Fibroblast of mammary gland (primary cell): ENCODE measurements around the gene GABRR3.

Experiments used
- DNase-seq: peaks from one replicate; pipeline ENCODE4 v3.0.0-alpha.2; 2010; ENCODE audit warnings: low read depth
- H3K4me3 ChIP-seq: 2 replicates; pipeline ENCODE4 v1.5.1; 2011; ENCODE audit warnings: low read depth, mild to moderate bottlenecking, low read length, moderate library complexity; ENCODE audit not compliant: control insufficient read depth
- CTCF ChIP-seq: conservative IDR thresholded peaks from 2 replicates; pipeline ENCODE4 v1.5.1; 2011; ENCODE audit warnings: low read depth, low read length, inconsistent platforms; ENCODE audit not compliant: control insufficient read depth, insufficient read depth

The GABRR3 gene

DNA sequence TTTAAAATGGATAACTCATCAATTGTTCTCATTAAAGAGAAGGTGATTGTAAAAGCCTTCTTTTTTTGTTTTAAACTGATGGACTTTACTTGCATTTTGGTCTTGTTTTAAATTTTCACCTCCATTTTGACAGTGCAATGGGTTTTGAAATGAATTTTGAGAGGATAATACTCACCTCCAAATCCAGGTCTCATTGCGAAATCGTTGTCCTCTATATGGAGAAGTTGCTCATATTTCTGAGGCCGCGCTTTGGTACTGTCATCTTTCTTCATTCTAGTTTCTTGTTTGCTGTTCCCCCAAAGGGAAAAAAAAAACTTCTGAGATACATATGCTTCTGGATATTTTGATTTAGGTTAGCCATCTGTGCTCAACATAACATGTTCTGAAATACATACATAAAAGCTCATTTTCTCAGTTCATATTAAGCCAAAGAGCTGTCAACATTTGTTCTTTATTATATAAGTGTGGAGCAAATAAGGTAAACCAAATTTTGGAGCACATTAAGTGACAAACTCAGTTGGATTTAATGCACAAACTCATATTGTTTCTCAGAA is 9.6 kb downstream of the GABRR3 start:
- TF ChIP-seq CTCF = no peak
- DNase-seq = no peak
- H3K4me3 ChIP-seq = no peak overlapping the region

DNA sequence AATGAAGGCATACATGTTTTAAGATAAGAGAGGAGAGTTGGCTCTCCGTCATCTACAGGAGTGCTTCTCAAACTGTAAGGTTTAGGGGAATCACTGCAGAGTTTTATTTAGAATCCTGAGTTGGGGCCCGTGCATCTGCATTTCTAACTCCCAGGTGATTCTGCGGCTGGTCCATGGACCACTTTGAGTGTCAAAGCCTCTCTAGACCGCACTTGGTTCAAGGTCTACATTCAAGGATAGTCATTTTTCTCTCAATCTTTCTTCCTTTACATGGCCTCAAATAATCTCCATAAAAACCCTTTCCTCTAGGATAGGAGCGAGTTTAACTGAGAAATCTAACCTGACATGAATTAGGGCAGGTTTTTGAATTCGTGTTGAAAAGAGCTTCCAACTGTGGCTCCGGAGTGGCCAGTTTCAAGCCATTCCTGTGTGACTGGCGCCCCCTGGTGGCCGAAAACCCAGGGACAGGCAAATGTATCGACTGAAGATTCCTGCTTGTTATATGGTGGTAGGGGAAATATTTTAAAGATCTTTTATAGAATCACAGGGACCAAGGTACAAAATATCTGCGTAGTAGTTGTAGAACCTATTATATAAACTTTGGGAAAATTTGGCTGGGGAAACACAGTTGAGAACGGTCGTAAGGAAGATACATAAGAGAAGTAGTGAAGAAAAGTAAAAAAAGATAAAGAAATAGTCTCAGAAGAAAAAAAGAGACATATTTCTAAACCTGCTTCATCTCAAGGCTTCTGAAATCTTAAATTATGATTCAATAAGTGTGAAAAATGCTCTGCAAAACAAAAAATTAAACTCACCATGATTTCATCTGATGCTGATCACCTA is 11.9 kb downstream of the GABRR3 start:
- peak; percentile 95 for TF ChIP-seq CTCF
- DNase-seq = peak; percentile 76
- H3K4me3 ChIP-seq = no peak overlapping the region

DNA sequence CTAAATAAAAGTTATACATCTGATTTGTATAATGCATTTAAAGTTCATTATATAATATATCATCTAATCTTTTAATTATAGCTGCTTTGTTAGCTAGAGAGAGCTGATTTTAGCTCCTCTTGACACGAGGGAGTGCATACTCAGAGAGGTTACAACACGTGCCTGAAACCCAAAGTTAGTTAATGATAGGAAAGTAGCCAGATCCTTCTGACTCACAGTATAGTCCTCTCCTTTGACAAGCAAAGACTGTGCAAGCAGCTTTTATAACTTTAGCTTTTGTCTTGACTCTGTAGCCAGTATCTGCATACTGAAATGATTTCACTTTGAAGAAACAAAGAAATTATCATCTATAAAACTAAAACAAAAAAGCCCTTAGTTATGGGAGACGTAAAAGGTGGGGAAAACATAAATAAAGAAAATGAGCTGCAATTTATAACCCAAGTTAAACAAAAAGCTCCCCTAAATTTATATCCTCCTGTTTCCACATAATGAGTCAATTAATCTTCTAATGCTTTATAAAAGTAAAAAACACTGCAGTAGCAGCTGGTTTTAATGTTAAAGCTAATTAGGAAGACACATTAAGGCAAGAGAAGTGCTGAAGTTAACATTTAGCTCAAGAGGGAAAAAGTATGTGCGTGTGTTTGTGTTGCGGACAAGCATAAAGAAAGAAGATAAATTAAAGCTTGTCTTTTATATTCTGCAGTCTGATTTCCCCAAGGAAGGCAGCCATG is 13.1 kb downstream of the GABRR3 start:
- no peak overlapping the region for H3K4me3 ChIP-seq
- no peak for TF ChIP-seq CTCF
- peak; percentile 57 for DNase-seq

DNA sequence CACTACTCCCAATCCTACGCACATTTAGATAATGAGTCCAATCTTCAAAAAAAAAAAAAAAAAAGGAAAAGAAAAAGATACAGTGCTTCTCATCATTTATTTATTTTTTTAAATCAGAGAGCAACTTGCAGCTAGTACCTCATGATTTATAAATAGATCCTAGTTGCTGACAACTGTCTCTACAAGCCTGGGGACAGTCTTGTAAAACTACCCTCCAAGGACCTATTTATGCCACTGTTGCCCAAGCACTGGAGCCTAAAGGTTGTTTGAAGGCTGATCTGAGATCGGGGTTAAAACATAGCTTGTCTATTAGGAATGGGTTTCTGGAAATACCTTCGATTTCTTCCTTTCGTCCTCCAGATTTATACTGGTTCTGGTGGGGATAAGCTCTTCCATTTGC is 14.7 kb downstream of the GABRR3 start:
- no peak for TF ChIP-seq CTCF
- no peak for DNase-seq
- no peak overlapping the region for H3K4me3 ChIP-seq

DNA sequence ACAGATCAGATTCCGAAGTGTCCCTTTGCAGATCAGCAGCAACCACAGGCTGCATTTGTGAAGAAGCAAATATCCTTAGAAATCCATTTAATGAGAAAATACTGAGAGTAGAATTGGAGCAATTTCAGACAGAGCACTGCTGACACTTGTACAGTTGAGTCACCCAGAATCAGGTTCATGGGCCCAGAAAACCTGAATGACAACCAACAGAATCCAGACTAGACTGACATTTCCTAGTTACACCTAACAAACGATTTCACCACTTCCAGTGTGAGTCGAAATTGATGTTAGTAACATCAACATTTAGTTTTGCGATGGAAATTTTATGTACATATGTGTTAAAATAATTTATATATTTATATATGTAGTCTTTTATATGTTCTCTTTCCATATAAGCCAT is 16.8 kb downstream of the GABRR3 start:
- TF ChIP-seq CTCF = no peak
- DNase-seq = no peak
- no peak overlapping the region for H3K4me3 ChIP-seq

DNA sequence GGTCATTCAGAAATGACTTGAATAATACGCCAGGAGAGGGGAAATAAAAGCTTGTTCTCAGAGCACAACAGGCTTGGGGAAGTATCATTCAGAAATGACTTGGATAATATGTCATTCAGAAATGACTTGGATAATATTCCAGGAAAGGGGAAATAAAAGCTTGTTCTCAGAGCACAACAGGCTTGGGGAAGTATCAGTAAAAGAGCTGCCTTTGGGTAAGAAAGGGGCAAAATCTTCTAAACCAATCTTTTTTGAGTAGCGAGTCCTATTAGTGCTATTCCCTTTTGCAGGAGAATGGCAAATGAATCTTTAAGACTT is 20.9 kb downstream of the GABRR3 start:
- no peak for TF ChIP-seq CTCF
- H3K4me3 ChIP-seq = no peak overlapping the region

More for the DNA sequence above, 20.9 kb downstream of the GABRR3 start:
- no peak for DNase-seq
